C4-2B (cell line): ENCODE data around the gene SLC25A21.
A peak's percentile ranks its signal among the peaks of the same experiment; 100 is the strongest.

Source experiments
- H3K27ac ChIP-seq: fragments of 450-650 bp; 2 replicates; pipeline ENCODE4 v1.5.1; 2017
- ZFX ChIP-seq: fragments of 450-650 bp; IDR thresholded peaks from 2 replicates; pipeline ENCODE4 v1.6.1; 2017
- TF ChIP-seq, protein P1 (sequence below): fragments of 450-650 bp; conservative IDR thresholded peaks from 2 replicates; pipeline ENCODE4 v1.5.1; 2017; ENCODE audit warnings: mild to moderate bottlenecking

Gene SLC25A21

DNA sequence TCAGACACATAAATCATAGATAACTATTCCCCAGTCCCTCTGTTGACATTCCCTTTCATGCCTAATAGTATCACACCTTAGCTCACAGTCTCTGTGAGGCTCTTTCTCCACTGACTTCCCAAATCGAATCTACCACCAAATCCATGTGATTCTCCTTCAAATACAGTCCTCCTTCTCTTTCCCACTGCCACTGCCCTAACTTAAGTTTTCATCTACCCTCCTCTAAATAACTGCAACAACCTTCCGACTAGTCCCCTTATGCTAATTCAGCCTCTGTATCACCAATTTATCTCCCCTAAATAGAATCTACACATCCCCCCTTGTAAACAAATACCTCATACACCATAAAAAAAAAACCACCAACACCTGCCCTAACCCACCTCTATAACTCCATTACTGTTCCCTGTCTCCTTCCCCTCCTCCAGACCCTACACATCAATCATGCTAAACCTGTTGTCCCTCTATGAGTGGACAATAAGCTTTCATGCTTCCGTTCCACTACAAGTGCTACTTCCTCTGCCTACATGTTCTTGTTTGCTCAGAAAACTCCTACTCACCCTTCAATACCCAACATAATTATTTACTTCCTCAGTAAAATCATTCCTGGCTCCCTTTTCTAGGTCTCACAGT lies 39.0 kb downstream of the SLC25A21 start:
- TF ChIP-seq, protein P1, sequence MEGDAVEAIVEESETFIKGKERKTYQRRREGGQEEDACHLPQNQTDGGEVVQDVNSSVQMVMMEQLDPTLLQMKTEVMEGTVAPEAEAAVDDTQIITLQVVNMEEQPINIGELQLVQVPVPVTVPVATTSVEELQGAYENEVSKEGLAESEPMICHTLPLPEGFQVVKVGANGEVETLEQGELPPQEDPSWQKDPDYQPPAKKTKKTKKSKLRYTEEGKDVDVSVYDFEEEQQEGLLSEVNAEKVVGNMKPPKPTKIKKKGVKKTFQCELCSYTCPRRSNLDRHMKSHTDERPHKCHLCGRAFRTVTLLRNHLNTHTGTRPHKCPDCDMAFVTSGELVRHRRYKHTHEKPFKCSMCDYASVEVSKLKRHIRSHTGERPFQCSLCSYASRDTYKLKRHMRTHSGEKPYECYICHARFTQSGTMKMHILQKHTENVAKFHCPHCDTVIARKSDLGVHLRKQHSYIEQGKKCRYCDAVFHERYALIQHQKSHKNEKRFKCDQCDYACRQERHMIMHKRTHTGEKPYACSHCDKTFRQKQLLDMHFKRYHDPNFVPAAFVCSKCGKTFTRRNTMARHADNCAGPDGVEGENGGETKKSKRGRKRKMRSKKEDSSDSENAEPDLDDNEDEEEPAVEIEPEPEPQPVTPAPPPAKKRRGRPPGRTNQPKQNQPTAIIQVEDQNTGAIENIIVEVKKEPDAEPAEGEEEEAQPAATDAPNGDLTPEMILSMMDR: no peak
- TF ChIP-seq ZFX: no peak
- H3K27ac ChIP-seq: no peak overlapping the region

DNA sequence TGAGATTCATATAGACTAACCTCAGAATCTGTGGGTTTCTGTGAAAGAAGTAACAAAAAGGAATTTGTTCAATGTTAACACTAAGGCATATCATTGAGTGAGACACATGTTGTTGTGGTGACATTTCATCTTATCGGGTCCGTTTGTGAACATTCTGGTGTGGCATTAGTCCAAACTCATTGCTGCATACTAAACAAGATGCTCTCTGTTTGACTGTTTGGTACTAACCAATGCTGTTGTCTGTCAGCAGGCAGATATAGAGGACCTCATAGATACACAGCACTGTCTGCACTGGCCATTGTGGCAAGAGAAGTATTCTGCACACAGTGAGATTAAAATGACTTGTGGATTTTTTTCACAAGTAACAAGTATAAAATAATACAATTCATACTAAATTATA lies 41.2 kb downstream of the SLC25A21 start:
- TF ChIP-seq ZFX: no peak
- TF ChIP-seq, protein P1: no peak
- H3K27ac ChIP-seq: no peak overlapping the region

DNA sequence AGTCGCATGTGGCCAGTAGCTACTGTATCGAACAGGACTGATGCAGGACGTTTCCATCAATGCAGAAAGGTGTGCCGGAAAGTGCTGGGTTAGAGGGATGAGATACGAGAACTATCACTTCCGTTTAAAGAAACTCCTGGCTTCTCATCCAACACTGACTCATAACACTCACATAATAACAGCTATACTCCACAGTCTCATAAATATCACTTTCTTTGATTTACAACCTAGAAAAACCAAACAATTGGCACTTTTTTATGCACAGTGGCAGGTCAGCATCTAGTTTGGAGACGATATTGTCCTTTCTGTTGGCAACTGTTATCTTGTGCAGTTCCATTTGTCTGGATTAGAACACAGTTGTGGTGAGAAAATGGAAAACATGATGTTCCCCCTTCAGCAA lies 43.4 kb downstream of the SLC25A21 start:
- no peak overlapping the region for H3K27ac ChIP-seq
- TF ChIP-seq, protein P1: no peak
- TF ChIP-seq ZFX: no peak

DNA sequence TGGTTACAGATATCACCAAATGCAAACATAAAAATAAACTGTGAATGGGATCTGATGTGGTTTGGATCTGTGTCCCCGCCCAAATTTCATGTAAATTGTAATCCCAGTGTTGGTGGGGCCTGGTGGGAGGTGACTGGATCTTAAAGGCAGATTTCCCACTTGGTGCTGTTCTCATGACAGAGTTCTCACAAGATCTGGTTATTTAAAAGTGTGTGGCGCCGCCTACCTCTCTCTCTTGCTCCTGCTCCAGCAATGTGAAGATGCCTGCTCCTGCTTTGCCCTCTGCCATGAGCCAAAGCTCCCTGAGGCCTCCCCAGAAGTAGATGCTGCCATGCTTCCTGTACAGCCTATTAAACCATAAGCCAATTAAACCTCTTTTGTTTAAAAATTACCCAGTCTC lies 47.8 kb downstream of the SLC25A21 start:
- TF ChIP-seq ZFX: no peak
- TF ChIP-seq, protein P1: peak; percentile 31
- H3K27ac ChIP-seq: no peak overlapping the region

DNA sequence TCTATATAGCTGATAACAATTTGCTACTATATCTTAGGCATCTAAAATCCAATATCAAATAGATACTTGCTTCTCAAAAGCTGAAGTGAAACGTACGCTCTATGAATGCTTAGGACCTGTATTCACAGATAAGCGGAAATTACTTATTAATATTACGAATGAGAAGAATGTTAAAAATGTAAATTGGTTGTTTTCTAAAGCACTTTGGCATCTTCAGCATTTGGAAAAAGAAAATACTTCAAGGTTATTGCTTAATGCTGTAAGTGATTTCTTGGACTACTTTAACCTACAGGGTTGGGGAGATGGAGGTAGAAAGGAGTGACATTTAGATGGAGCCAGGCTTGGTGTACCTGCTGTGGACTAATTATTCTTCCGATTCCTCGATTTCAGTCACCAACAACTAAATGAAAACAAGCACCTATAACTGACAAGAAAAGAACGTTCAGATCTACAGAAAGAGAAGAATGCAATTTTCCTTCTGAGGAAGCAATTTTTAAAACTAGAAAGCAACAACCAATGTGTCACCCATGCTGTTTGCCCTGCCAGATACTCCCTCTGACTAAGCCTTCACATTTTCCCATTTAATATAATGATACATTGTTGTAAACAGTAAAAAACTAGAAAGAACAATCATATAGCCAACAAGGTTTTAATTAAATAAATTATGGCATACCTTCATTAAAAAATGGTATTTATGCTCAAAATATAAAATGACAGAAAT lies 49.3 kb downstream of the SLC25A21 start:
- H3K27ac ChIP-seq: no peak overlapping the region
- TF ChIP-seq, protein P1: no peak
- no peak for TF ChIP-seq ZFX

DNA sequence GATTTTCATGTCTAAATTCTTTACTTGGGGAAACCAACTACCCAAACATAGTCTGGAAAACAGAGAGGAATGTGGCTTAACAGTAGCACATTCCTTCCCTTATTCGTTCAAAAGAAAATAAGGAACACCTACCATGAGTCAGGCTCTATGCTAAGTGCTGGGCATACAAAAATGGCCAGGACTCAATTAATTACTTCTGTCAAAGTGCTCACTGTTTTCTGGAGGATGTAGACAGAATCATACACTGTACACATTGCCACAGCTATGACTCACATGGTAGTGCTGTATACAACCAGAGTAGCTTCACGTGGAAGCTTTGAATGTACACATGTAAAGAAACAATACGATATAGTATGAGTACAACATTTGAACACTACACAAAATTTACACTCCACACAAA lies 50.1 kb downstream of the SLC25A21 start:
- H3K27ac ChIP-seq: no peak overlapping the region
- TF ChIP-seq, protein P1: no peak
- TF ChIP-seq ZFX: no peak

DNA sequence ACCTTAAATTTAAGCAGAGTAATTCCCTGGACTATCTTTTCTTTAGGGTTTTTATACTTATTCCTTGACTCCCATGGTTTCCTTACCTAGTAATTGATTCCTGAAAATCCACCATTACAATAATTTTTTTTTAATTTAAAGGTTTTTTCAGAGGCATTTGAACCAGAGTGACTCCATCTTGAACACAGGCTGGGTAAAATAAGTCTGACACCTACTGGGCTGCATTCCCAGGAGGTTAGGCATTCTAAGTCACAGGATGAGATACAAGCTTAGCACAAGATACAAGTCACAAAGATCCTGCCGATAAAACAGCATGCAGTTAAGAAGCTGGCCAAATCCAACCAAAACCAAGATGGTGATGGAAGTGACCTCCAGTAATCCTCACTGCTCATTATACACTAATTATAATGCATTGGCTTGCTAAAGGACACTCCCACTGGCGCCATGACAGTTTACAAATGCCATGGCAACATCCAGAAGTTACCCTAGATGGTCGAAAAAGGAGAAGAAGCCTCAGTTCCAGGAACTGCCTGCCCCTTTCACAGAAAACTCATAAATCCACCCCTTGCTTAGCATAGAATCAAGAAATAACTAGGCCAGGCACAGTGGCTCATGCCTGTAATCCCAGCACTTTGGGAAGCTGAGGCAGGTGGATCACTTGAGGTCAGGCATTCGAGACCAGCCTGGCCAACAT lies 53.6 kb downstream of the SLC25A21 start:
- no peak overlapping the region for H3K27ac ChIP-seq
- no peak for TF ChIP-seq ZFX
- TF ChIP-seq, protein P1: no peak
